GM18951 (cell line): ENCODE results near the gene RO60.
"Not testable (repeated sequence)": the region's sequence is repeated elsewhere in the genome, so short reads cannot be mapped to it uniquely, and the experiment has no call there.

ENCODE experiments used
- POLR2A ChIP-seq: IDR thresholded peaks from 4 replicates; pipeline ENCODE4 v1.6.1; 2011; ENCODE audit warnings: mild to moderate bottlenecking; ENCODE audit not compliant: insufficient read length, insufficient read depth; ENCODE audit errors: extremely low read depth
- in situ Hi-C: fragments of 300-500 bp; cut with MboI; formaldehyde crosslinking; loops from one replicate; pipeline ENCODE4 v1.12.0; 2022; ENCODE audit warnings: low sequenced_read_pairs, mixed read lengths, inconsistent platforms; ENCODE audit not compliant: unreplicated experiment

Gene RO60

DNA sequence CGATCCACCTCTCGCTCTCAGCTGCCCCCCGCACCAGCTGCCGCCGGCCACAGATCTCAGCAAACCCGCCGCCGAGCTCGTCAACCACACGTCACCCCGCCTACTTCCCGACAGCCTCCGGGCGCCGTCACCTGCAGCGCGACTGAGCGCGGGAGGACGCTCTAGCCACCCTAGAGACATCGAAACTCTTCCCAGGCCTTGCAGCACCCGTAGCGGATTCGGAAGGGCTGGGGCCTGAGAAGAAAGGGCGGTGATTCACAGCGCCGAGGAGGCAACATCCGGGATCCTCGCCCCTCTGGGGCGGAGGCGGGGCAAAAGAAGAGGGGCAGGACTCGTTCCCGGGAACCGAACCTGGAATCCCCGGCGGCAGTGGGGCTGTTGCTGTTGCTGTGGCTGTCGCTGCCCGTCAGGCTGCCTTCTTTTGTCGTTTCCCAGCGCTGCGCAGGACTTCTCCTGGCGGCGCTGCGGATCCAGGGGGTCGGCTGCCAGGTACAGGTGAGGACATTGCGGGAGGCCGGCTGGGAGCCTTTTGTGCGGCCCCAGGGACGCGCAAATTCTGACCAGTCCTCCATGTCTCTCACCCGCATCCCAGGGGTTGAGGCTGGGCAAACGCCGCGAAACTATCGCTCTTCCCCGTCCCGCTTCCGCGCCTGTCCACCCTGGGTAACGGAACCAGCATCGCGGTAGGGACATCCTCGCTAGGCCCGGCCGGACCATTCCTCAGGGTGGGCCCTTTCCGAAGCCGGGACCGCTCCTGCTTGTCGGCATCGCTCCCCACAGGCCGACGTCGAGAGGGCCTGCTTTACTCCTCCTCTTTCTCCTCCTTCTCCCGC is at the start of gene RO60, which contains the start of gene UCHL5:
Gene RO60 (plus strand): TSS at position 331 of the 833 bp plus-strand sequence. CDS start 9,443 bp downstream, outside the sequence.
Gene UCHL5 (minus strand): TSS at position 79 of the 833 bp plus-strand sequence. CDS start 100 bp downstream, outside the sequence.
- peak; percentile 94 for TF ChIP-seq POLR2A
- in situ Hi-C loops, result no loop called here

- TF ChIP-seq POLR2A, result no peak
- in situ Hi-C loops, result loop anchor here (10.0 kb wide), 2 partner anchors 217 to 537 kb away; no protein-coding TSS in a partner anchor
Observed at GRCh38 chr1:193011406-193011805, 48.0 kb upstream of the RO60 start.

GRCh38 chr1:193013005-193013404 is 46.4 kb upstream of the RO60 start:
- in situ Hi-C loops, result loop anchor here (10.0 kb wide), 2 partner anchors 218 to 538 kb away; no protein-coding TSS in a partner anchor
- TF ChIP-seq POLR2A, result no peak

DNA sequence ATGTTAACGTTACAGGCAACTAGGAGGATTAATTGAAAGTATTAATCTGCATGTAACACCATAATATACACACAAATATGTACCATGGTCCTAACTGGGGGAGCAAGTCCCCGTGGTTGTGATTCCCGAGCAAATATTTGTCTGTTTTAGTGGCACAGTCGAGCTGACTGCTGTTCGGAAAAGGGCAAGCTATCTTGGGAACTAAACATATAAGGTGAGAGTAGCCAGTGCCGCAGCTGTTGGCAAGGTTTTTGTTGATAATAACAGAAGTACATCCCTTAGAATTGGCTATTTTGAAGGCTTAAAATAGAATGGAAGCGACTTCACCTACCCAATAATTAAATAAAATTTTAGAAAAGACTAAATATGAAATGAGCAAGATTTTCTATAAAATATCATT is 45.7 kb upstream of the RO60 start:
- no peak for TF ChIP-seq POLR2A
- in situ Hi-C loops, result loop anchor here (10.0 kb wide), 2 partner anchors 219 to 539 kb away; no protein-coding TSS in a partner anchor

DNA sequence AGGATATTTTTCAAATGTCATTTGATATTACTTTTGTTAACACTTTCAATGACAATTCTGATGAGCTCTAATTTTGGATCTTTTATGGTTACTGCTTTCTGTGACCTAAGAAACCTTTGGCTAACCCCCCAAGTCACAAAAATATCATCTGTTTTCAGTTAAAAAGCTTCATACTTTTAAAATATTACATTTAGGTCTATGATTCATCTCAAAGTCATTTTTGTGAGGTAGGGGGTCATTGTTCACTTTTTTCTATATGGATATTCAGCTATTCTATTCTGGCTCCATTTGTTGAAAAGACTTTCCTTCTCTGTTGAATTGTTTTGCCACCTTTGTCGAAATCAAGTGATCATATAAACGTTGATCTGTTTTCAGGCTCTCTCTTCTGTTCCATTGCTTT is 45.0 kb upstream of the RO60 start:
- TF ChIP-seq POLR2A, result no peak
- in situ Hi-C loops, result loop anchor here (10.0 kb wide), 2 partner anchors 220 to 540 kb away; no protein-coding TSS in a partner anchor

- in situ Hi-C loops, result loop anchor here (10.0 kb wide), 2 partner anchors 222 to 542 kb away; no protein-coding TSS in a partner anchor
- no peak for TF ChIP-seq POLR2A
Observed at GRCh38 chr1:193016788-193017187, 42.6 kb upstream of the RO60 start.

DNA sequence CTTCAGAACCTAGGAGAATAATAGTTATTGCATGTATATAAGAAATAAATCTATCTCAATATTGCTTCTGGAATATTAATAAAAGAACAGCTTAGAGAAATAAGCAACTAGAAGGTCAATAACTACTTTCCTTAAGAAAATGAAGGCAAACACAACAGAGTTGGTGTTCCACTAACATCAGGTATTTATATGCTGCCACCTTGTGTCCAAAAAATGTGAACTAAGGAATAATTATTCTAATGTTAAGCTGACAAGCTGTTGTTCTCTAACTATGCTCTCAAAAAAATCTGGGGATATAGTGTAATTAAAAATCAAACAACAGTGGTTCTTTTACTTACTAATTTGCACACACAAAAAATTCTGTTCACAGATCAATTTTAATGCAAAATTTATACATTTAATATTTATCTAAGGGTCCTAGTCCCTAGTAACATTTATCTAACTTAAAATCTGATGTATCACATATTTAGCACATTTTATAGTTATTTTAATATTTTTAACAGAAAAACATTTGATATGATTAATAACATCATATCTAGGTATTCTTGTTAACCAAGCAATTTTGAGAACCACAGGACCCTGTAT is 39.9 kb upstream of the RO60 start:
- no peak for TF ChIP-seq POLR2A
- in situ Hi-C loops, result loop anchor here (10.0 kb wide), 2 partner anchors 225 to 545 kb away; no protein-coding TSS in a partner anchor

DNA sequence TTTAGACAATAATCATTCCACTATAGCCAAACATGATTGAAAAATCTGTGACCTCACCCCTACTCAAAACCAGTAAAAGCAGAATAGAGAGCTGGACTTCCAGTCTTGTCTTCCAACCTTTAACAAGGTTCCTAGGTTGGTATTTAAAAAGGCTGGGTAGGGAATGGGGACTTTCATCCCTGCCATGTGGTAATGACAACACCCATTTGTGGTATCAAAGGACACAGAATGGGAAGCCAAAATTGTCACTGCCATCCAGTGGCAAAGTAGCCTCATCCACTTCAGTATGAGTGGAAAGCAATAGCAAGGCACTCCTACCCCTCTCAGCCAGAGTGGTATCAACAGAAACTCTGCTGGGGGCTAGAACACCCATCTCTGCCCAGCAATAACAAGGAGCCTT is 34.2 kb upstream of the RO60 start:
- in situ Hi-C loops, result no loop called here
- no peak for TF ChIP-seq POLR2A

GRCh38 chr1:193030280-193030679 is 29.1 kb upstream of the RO60 start:
- in situ Hi-C loops, result no loop called here

DNA sequence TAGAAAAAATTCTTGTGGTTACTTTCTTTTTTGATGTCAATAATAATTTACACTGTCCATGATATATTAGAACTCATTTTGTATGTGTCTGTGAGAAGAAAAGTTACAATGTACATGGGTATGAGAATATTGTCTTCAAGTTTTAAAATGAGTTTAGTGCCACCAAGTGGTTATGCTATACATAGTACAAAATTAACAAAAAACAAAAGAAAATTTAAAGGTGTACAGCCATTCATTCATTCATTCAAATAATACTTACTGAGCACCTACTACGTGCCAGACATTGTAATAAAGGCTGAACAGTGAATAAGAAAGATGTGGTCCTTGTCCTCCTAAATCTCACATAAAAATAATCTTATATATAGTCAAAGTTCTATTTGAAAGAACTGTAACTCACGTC is 28.0 kb upstream of the RO60 start:
- in situ Hi-C loops, result no loop called here

More at GRCh38 chr1:193030280-193030679, 29.1 kb upstream of the RO60 start:
- no peak for TF ChIP-seq POLR2A

DNA sequence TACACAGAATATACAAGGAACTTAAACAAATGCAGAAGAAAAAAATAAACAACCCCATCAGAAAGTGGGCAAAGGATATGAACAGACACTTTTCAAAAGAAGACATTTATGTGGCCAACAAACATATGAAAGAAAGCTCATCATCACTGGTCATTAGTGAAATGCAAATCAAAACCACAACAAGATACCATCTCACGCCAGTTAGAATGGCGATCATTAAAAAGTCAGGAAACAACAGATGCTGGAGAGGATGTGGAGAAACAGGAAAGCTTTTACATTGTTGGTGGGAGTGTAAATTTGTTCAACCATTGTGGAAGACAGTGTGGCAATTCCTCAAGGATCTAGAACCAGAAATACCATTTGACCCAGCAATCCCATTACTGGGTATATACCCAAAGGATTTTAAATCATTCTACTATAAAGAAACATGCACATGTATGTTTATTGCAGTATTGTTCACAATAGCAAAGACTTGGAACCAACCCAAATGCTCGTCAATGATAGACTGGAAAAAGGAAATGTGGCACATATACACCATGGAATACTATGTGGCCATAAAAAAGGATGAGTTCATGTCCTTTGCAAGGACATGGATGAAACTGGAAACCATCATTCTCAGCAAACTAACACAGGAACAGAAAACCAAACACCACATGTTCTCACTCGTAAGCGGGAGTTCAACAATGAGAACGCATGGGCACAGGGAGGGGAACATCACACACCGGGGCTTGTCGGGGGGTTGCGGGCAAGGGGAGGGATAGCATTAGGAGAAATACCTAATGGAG is 26.6 kb upstream of the RO60 start:
- in situ Hi-C loops, result not testable (repeated sequence)

More for the DNA sequence above, 28.0 kb upstream of the RO60 start:
- TF ChIP-seq POLR2A, result no peak

GRCh38 chr1:193033610-193034009 is 25.8 kb upstream of the RO60 start:
- in situ Hi-C loops, result no loop called here
- TF ChIP-seq POLR2A, result no peak
